HG02763 (cell line): ENCODE results near the gene GPR137.
"Not testable (repeated sequence)": the region's sequence is repeated elsewhere in the genome, so short reads cannot be mapped to it uniquely, and the experiment has no call there.

ENCODE experiments used
- ATAC-seq: cut with Tn5 transposase; IDR thresholded peaks from one replicate; pipeline ENCODE4 v1.9.1; 2021; ENCODE audit warnings: mild to moderate bottlenecking, moderate library complexity; ENCODE audit not compliant: unreplicated experiment

GPR137 gene, protein sequence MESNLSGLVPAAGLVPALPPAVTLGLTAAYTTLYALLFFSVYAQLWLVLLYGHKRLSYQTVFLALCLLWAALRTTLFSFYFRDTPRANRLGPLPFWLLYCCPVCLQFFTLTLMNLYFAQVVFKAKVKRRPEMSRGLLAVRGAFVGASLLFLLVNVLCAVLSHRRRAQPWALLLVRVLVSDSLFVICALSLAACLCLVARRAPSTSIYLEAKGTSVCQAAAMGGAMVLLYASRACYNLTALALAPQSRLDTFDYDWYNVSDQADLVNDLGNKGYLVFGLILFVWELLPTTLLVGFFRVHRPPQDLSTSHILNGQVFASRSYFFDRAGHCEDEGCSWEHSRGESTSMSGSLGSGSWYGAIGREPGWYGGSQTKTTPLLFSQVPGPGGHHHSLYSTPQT

GRCh38 chr11:64284962-64285884 lies at the start of gene GPR137:
Gene GPR137 (plus strand): TSS chr11:64285848. CDS start chr11:64286525, 677 bp downstream.
- ATAC-seq, result peak; percentile 59

- ATAC-seq, result no peak
Observed at GRCh38 chr11:64237484-64237951, 48.1 kb upstream of the GPR137 start.

- ATAC-seq, result no peak
Observed at GRCh38 chr11:64238076-64238475, 47.6 kb upstream of the GPR137 start.

- no peak for ATAC-seq
Observed at GRCh38 chr11:64238999-64239398, 46.6 kb upstream of the GPR137 start.

- no peak for ATAC-seq
Observed at GRCh38 chr11:64239662-64240434, 45.8 kb upstream of the GPR137 start.

DNA sequence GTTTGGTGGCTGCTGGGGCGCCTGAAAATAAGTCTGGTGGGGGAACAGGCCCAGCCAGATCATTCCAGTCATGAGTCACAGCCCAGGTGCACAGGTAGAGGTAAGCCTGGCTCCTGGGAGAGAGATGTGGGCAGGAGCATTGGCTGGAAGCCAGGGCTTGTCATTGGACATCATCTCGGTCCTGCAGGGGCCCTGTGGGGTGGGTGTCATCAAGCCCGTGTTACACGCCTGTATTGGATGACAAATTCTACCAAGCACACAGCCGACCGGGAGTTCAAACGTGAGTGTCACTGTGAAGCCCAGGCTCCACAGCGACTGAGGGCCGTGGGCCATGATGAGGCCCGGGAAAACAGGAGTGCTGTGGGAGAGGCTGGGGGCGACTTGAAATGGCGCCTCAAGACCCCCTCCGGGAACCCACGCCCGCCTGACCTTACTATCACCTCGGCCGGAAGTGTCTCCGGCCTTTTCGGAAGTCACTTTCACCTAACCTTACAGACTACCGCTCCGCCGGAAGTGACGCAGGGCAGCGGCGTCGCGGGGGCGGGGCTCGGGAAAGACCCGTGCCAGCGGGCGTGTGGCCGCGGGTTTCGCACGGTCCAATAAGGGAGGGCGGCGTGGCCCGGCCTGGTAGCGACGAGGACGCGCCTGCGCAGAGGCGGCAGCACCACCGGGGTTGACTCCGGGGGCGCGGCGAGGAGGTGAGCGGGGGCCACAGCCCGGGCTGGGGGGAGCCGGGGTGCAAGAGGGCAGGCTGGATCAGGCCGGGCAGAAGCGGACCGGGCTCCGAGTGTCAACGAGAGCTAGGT lies 45.0 kb upstream of the GPR137 start, which contains the start of gene FKBP2:
Gene FKBP2, plus strand, starts transcription at position 661 of the 806 bp plus-strand sequence. CDS start 1,293 bp downstream, outside the sequence.
- ATAC-seq, result peak; percentile 54

DNA sequence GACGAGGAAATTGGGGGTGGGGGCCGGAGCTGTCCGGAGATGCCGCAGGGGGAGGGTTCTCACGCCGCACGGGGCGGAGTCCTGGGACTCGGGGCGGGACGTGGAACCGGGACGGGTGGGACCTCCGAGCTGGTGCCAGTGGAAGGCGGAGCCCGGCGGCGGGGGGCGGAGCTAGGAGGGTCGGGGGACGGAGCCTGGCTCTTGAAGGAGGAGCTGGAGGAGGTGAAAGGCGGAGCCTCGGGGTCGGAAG lies 44.5 kb upstream of the GPR137 start:
- peak; percentile 70 for ATAC-seq

DNA sequence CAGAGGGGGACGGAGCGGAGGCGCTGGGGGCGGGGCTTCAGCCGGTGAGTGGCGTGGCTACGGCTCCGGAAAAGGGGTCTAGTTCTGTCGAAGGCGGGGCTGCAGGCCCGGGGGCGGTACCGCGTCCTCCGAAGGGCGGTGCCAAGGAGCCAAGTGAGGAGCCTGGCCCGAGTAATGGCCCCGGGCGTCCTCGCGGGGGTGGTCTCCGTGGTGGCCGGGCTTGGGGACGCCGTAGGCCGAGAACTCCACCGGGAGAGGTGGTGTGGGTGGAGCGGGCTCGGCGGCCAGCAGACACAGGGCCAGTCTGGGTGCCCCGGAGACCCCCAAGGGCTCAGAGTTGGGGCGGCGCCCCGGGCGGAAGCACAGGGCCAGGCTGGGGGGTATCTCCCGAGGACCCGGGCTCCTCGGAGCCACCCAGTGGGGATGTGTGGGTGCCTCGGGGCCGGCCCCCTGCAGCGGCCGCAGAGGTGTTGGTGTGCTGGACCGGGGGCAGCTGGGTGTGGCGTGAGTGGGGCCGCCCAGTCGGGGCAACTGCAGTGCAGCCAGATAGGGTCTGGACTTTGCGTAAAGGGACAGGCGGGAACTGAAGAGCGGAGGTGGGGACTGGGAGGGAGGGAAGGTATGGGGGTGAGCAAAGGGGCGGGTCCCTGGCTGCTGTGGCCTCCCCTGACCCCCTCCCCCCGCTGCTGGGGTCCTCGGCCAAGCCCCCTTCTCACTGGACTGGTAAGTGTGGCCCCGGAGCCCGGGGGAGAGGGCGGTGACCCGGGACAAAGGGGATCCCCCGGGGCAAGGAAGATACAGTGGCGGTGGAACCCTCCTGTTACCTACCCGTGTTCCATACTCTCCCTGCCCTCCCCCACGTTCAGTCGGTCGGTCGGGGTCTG lies 43.9 kb upstream of the GPR137 start:
- peak; percentile 4 for ATAC-seq

- no peak for ATAC-seq
Observed at GRCh38 chr11:64243236-64243854, 42.3 kb upstream of the GPR137 start.

DNA sequence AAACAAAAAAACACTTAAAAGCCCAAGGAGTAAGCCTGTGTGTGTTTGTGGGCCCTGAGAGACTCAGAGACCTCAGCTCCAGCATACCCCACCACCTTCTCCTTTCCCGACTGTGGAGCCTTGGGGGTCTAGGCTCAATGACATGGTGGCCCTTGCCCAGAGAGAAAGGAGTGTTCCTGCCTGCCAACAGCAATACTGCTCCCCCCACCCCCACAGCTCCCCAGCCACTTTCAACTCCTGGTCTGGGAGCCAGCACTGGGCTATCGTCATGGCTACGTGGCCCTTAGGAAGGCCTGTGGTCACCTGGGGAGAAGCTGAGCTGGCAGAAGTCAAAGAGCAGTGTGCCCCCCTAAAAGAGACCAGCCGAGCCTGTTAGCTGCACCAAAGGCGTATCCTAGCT lies 41.5 kb upstream of the GPR137 start:
- no peak for ATAC-seq

DNA sequence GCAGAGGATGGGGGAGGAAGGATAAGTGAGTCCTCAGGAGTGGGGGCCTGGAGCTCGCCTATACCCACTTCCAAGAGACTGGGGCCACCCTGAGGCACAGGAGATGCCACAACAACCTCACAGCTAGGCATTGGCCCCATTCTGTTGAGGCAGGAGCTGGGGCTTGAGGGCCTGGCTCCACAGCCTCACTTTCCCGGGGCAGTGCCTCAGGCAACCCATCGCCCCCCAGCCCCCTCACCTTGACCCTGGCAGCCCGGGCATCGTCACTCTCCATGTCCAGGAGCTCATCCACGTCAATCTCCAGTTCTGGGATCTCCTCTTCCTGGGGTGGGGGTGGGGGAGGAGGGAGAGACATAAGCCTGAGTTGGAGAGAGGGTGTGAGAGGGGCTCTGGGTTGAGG lies 40.7 kb upstream of the GPR137 start:
- ATAC-seq, result no peak

- ATAC-seq, result no peak
Observed at GRCh38 chr11:64245401-64245796, 40.2 kb upstream of the GPR137 start.

GRCh38 chr11:64245797-64246620 lies 39.6 kb upstream of the GPR137 start:
- ATAC-seq, result no peak

GRCh38 chr11:64246621-64246870 lies 39.1 kb upstream of the GPR137 start:
- not testable (repeated sequence) for ATAC-seq

DNA sequence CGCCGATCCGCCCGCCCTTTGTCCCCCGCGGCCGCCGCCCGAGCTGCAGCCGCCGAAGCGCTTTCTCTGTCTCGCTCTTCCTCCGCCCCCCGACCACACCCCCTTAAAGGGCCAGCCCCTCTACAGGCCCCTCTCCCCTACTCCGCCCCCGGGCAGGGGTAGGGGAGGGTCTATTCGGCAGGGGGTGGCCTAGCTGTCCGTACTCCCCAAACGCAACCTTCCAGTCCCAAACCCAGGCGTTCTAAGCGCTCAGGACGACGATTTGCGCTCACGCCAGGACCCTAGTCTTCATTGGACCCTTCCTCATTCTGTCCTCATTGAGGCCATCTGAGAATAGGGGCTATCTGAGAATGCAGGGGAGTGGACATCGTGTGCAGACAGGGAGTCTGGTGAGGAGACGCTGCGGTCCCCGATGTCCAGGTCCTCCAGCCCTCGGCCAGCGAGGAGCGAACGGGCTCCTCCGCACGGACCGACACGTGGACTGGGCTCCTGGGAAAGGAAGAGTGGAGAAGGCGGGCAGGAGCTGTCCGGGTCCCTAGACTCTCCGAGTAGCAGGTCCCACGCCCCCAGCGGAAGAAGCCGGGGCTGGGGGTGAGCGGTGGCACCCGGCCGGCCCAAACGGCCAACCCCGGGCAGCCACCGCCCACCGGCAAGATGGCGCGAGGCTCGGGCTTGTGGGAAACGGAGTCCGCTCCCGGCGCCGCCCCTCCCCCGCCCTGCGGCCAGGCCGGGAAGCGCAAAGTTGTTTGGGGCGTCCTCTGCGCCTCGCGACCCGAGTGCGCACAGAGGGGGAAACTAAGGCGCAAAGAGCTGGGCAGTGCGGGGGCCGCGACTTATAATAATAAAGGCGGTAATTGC lies 38.5 kb upstream of the GPR137 start, which contains the start of gene PPP1R14B:
Gene PPP1R14B, minus strand, starts transcription at position 73 of the 858 bp plus-strand sequence. CDS start 270 bp downstream, outside the sequence.
- ATAC-seq, result peak; percentile 33

DNA sequence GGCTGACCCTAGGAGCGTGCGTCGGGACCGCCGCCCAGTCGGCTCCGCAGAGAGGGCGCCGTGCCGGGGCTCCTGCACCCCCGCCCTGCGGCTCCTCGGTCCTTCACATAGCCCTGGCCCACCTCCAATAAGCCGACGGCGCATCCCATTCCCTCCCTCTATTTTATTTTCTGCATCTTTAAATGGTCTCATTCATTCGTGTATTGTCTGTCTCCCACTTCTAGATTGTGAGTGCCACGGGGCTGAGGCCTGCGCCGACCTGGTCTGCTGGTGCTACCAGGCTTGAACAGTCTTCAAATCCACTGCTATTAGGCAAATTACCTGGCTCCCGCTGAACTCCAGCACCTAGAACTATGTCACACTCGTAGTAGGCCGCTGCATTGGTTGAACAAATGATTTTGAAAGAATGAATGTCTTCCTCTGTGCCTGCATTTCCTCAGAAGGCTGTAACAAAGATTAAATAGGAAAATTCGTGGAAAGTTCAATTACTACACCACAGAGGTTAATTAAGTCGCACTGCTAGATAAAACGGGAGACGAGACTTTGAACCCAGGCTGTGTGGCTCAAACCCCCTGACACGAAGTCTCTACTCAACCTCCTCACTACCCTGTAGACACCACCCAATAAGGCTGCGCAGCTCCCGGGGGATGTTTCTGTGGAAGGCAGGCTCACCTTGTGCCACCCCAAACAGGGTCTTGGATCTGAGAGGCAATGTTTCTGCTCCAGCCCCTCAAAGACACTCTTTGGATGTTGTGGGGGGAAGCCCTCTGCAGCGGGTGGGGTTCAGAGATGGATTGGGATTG lies 37.7 kb upstream of the GPR137 start:
- no peak for ATAC-seq
